ENCODE results near the gene ZNF580.

- peak in 3 of 12 donors; percentile 19 to 27 (median 20) for TF ChIP-seq CTCF (IDR thresholded peaks at IDR 0.05)
- TF ChIP-seq POLR2A (IDR thresholded peaks at IDR 0.05): no peak
Observed at GRCh38 chr19:55676383-55676782, 35.6 kb downstream of the ZNF580 start.

Measured in heart left ventricle (tissue), 13 donors.